GM12891 (cell line): ENCODE results near the gene TGFB3.

ENCODE experiments used
- POLR2A ChIP-seq: IDR thresholded peaks from 2 replicates; pipeline ENCODE4 v1.6.1; 2011; ENCODE audit warnings: low read depth, low read length, control low read depth
- POLR2AphosphoS5 ChIP-seq: IDR thresholded peaks from 2 replicates; pipeline ENCODE4 v1.6.1; 2011; ENCODE audit warnings: low read depth, low read length, control low read depth
- POU2F2 ChIP-seq: IDR thresholded peaks from 2 replicates; pipeline ENCODE4 v1.6.1; 2011; ENCODE audit warnings: low read depth, mild to moderate bottlenecking, control low read depth, low read length, moderate library complexity

GRCh38 chr14:75985618-75986438, 4.0 kb upstream of the TGFB3 start, which contains the start of gene IFT43:
- TF ChIP-seq POLR2A (no peak), POLR2AphosphoS5 (no peak), POU2F2 (no peak)
